Activated CD8-positive, alpha-beta memory T cell treated with anti-CD3 and anti-CD28 coated beads for 4 hours (primary cell): ENCODE results near the gene ZNF738.

ENCODE experiments used
- DNase-seq, 2 donors: peaks; one replicate each; pipeline ENCODE4 v3.0.0-alpha.2; 2020; ENCODE audit warnings: low read depth in 2 of 2

Gene ZNF738

DNA sequence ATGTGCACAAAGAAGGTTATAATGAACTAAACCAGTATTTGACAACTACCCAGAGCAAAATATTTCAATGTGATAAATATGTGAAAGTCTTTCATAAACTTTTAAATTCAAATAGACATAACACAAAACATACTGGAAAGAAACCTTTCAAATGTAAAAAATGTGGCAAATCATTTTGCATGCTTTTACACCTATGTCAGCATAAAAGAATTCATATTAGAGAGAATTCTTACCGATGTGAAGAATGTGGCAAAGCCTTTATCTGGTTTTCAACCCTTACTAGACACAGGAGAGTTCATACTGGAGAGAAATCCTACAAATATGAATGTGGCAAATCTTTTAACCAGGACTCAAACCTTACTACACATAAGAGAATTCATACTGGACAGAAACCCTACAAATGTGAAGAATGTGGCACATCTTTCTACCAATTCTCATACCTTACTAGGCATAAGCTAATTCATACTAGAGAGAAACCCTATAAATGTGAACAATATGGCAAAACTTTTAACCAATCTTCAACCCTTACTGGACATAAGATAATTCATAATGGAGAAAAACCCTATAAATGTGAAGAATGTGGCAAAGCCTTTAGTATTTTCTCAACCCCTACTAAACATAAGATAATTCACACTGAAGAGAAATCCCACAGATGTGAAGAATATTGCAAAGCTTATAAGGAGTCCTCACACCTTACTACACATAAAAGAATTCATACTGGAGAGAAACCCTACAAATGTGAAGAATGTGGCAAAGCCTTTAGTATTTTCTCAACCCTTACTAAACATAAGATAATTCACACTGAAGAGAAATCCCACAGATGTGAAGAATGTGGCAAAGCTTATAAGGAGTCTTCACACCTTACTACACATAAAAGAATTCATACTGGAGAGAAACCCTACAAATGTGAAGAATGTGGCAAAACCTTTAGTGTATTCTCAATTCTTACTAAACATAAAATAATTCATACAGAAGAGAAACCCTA lies 64.5 kb downstream of the ZNF738 start:
- no peak for DNase-seq
